ENCODE measurements around the gene PGLYRP1.

DNA sequence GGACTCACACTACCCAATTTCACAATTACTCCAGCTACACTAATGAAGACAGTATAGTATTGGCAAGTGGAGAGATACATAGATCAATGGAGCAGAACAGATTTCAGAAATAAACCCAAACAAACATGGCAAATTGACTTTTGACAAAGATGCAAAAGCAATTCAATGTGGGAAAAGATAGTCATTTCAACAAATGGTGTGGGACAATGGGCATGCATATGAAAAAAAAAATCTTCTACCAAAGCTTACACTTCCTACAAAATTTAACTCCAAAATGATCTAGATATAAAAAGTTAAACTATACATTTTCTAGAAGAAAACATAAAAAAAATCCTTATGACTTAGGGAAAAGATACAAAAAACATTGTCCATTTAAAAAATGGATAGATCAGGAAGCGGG lies 20.7 kb upstream of the PGLYRP1 start:
- TF ChIP-seq, protein P1, sequence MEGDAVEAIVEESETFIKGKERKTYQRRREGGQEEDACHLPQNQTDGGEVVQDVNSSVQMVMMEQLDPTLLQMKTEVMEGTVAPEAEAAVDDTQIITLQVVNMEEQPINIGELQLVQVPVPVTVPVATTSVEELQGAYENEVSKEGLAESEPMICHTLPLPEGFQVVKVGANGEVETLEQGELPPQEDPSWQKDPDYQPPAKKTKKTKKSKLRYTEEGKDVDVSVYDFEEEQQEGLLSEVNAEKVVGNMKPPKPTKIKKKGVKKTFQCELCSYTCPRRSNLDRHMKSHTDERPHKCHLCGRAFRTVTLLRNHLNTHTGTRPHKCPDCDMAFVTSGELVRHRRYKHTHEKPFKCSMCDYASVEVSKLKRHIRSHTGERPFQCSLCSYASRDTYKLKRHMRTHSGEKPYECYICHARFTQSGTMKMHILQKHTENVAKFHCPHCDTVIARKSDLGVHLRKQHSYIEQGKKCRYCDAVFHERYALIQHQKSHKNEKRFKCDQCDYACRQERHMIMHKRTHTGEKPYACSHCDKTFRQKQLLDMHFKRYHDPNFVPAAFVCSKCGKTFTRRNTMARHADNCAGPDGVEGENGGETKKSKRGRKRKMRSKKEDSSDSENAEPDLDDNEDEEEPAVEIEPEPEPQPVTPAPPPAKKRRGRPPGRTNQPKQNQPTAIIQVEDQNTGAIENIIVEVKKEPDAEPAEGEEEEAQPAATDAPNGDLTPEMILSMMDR (IDR thresholded peaks at IDR 0.05; ENCODE audit: low read depth, low read length): no peak
- TF ChIP-seq EZH2phosphoT487 (IDR thresholded peaks at IDR 0.05; ENCODE audit: low read depth): no peak
